GM23248 (cell line): Measurements from ENCODE around the gene ENKD1. TPM values are rescaled to one million over a fixed set of nuclear protein-coding genes. Genes with fewer than 3 reads are reported as not detected.

Experiments used
- DNase-seq: peaks from one replicate; pipeline ENCODE4 v3.0.0-alpha.2; 2015
- H2AFZ ChIP-seq: fragments of 200-600 bp; sonication (generic); 2 replicates; pipeline ENCODE4 v1.6.1; 2016; ENCODE audit warnings: antibody characterized with exemption
- H3F3A ChIP-seq: fragments of 200-600 bp; sonication (generic); 2 replicates; pipeline ENCODE4 v1.6.1; 2016; ENCODE audit warnings: mild to moderate bottlenecking, antibody characterized with exemption, mixed run types; ENCODE audit not compliant: insufficient read depth
- H3K27ac ChIP-seq: fragments of 200-600 bp; sonication (generic); 2 replicates; pipeline ENCODE4 v1.5.1; 2016; ENCODE audit warnings: mild to moderate bottlenecking
- H3K27me3 ChIP-seq: fragments of 200-600 bp; sonication (generic); replicated peaks from 2 replicates; pipeline ENCODE4 v1.6.1; 2016; ENCODE audit warnings: mild to moderate bottlenecking; ENCODE audit not compliant: insufficient read depth
- H3K36me3 ChIP-seq: fragments of 200-600 bp; sonication (generic); 2 replicates; pipeline ENCODE4 v1.6.1; 2016; ENCODE audit warnings: low read depth, mild to moderate bottlenecking
- H3K4me1 ChIP-seq: fragments of 200-600 bp; sonication (generic); 2 replicates; pipeline ENCODE4 v1.6.1; 2016; ENCODE audit warnings: mild to moderate bottlenecking; ENCODE audit not compliant: insufficient read depth
- H3K4me2 ChIP-seq: fragments of 200-600 bp; sonication (generic); one replicate; pipeline ENCODE4 v1.6.1; 2016; ENCODE audit warnings: mild to moderate bottlenecking; ENCODE audit not compliant: unreplicated experiment
- H3K4me3 ChIP-seq: fragments of 200-600 bp; sonication (generic); 2 replicates; pipeline ENCODE4 v1.5.1; 2016; ENCODE audit warnings: mild to moderate bottlenecking
- H3K79me2 ChIP-seq: fragments of 200-600 bp; sonication (generic); 2 replicates; pipeline ENCODE4 v1.6.1; 2016; ENCODE audit warnings: mild to moderate bottlenecking; ENCODE audit not compliant: insufficient read depth
- H3K9ac ChIP-seq: fragments of 200-600 bp; sonication (generic); 2 replicates; pipeline ENCODE4 v1.6.1; 2016; ENCODE audit warnings: mild to moderate bottlenecking
- H3K9me2 ChIP-seq: fragments of 200-600 bp; sonication (generic); 2 replicates; pipeline ENCODE4 v1.6.1; 2016; ENCODE audit warnings: mixed run types, mild to moderate bottlenecking, moderate library complexity; ENCODE audit not compliant: insufficient read depth
- H3K9me3 ChIP-seq: fragments of 200-600 bp; sonication (generic); one replicate; pipeline ENCODE4 v1.6.1; 2017; ENCODE audit warnings: low read depth
- H4K20me1 ChIP-seq: fragments of 200-600 bp; sonication (generic); 2 replicates; pipeline ENCODE4 v1.6.0; 2016; ENCODE audit not compliant: insufficient read depth
- EZH2 ChIP-seq: fragments of 200-600 bp; sonication (generic); IDR thresholded peaks from 2 replicates; pipeline ENCODE4 v1.6.1; 2018; ENCODE audit warnings: antibody characterized with exemption, mild to moderate bottlenecking; ENCODE audit not compliant: insufficient read depth, poor library complexity, severe bottlenecking
- EZH2phosphoT487 ChIP-seq: fragments of 200-600 bp; sonication (generic); IDR thresholded peaks from 2 replicates; pipeline ENCODE4 v1.6.1; 2018; ENCODE audit warnings: antibody characterized with exemption, moderate library complexity, mild to moderate bottlenecking, low read depth; ENCODE audit not compliant: insufficient read depth
- WGBS, 2 experiments: methylation state at CpG; one replicate each; pipeline ENCODE4 v1.1.6; 2015 to 2017; ENCODE audit warnings: low lambda C conversion rate in 2 of 2, low coverage in 1 of 2; ENCODE audit errors: missing lambda C conversion rate in 2 of 2; 5-methylcytosine and 5-hydroxymethylcytosine counted together
- in situ Hi-C: fragments of 300-500 bp; cut with MboI; formaldehyde crosslinking; loops from 2 replicates; pipeline ENCODE4 v1.15.0; 2020
- polyA plus RNA-seq: library from polyadenylated mRNA; unstranded; fragments of >200 nt; fragmentation: Nextera tagmentation; extraction: Ambion mirVana; gene quantifications from 2 replicates; pipeline ENCODE4 v1.2.1, GENCODE V29; 2016
- total RNA-seq: library from RNA; depleted of rRNA; stranded (reverse); fragments of >200 nt; shearing (Covaris generic); gene quantifications from 2 replicates; pipeline ENCODE4 v1.2.3, GENCODE V29; 2014

The ENKD1 gene
- total and polyA plus RNA-seq, 2 experiments from 2014 or later: 8.3 to 11.2 TPM

DNA sequence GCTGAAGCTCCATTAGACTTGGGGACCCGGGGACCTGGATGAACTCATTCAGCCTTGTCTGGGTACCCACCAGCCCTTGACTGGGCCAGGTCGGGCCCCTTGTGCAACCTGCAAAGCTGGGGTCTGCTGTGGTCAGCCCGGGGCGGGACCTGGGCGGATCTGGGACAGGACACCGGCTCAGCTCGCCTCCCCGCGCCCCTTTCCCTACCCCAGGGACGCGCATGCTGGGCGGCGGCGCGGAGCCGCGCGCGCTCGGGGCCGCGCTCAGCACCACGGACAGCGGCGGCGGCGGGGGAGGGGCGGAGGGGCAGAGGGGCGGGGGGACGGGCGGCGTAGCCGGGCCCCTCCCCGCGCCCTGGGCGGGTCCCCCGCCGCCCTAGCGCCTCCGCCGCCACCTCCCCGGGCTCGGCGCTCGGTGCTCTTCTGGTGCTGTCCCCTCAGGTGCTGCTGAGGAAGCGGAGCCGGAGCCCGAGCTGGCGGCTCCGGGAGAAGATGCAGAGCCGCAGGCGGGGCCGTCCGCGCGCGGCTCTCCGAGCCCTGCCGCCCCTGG, 13.9 kb downstream of the ENKD1 start:
- H3K9ac ChIP-seq: no peak overlapping the region
- H3K79me2 ChIP-seq: no peaks in the 10 kb centered on the region
- no peaks in the 10 kb centered on the region for H3K4me1 ChIP-seq
- H3K4me3 ChIP-seq: peak overlapping the region; percentile 61
- H3K27me3 ChIP-seq: peaks cover 38% of the 10 kb centered on the region
- WGBS, 2 experiments: 2 to 5% methylated on average over 13 to 24 of the region's 59 CpGs
- no peak overlapping the region for H3K4me2 ChIP-seq
- DNase-seq: peak; percentile 64
- H3K9me3 ChIP-seq: no peaks in the 10 kb centered on the region
- H2AFZ ChIP-seq: no peak overlapping the region
- no peaks in the 10 kb centered on the region for H3F3A ChIP-seq
- no peak for TF ChIP-seq EZH2
- no peak for TF ChIP-seq EZH2phosphoT487
- in situ Hi-C loops: no loop called here
- no peaks in the 10 kb centered on the region for H3K9me2 ChIP-seq
- no peak overlapping the region for H3K27ac ChIP-seq
- no peaks in the 10 kb centered on the region for H4K20me1 ChIP-seq
- no peaks in the 10 kb centered on the region for H3K36me3 ChIP-seq

DNA sequence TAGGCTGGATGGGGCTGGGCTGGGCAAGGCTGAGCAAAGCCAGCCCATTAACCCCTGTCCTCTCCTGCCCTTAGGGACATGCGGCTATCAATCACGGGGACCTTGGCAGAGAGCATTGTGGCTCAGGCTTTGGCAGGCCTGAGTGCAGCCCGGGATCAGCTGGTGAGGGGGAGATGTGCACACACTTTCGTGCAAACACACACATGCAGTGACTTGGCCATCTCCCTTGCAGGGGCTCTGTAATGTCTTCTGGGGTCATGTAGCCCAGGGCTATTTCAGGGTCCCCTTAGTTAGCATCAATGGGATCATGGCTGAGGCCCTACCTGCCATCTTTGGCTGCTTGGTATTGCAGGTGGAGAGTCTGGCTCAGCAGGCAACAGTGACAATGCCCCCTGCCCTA, 14.7 kb downstream of the ENKD1 start:
- no peaks in the 10 kb centered on the region for H3K4me1 ChIP-seq
- no peaks in the 10 kb centered on the region for H3F3A ChIP-seq
- no peak overlapping the region for H3K4me2 ChIP-seq
- 94 to 97% methylated on average over 4 of the region's 4 CpGs for WGBS, 2 experiments
- no peaks in the 10 kb centered on the region for H3K79me2 ChIP-seq
- no peaks in the 10 kb centered on the region for H3K9me3 ChIP-seq
- no peaks in the 10 kb centered on the region for H3K9me2 ChIP-seq
- H4K20me1 ChIP-seq: no peaks in the 10 kb centered on the region
- in situ Hi-C loops: no loop called here
- no peak for DNase-seq
- H3K36me3 ChIP-seq: no peaks in the 10 kb centered on the region
- no peak overlapping the region for H3K4me3 ChIP-seq
- no peak overlapping the region for H2AFZ ChIP-seq
- H3K9ac ChIP-seq: no peak overlapping the region
- TF ChIP-seq EZH2: no peak
- H3K27ac ChIP-seq: no peak overlapping the region
- H3K27me3 ChIP-seq: peaks cover 44% of the 10 kb centered on the region

DNA sequence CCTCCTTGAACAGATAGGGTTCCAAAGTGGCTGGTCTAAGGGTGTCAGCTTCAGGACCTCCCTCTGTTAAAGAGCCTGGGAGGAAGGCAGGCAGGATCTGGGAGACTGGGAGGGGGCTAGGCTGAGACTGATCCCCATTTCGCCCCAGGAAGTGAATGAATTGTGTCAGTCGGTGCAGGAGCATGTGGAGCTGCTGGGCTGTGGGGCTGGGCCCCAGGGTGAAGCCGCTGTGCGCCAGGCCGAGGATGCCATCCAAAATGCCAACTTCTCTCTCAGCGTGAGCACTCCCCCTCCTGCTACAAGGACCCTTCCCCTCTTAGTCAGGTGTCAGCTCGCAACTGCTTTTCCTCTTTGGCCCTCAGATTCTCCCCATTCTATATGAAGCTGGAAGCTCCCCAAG, 15.5 kb downstream of the ENKD1 start:
- no peaks in the 10 kb centered on the region for H3K4me1 ChIP-seq
- H3K79me2 ChIP-seq: no peaks in the 10 kb centered on the region
- no peak overlapping the region for H3K27ac ChIP-seq
- no peaks in the 10 kb centered on the region for H4K20me1 ChIP-seq
- no peaks in the 10 kb centered on the region for H3K9me3 ChIP-seq
- no peaks in the 10 kb centered on the region for H3K9me2 ChIP-seq
- peaks cover 46% of the 10 kb centered on the region for H3K27me3 ChIP-seq
- no peak overlapping the region for H3K9ac ChIP-seq
- 78 to 85% methylated on average over 7 of the region's 7 CpGs for WGBS, 2 experiments
- H2AFZ ChIP-seq: no peak overlapping the region
- DNase-seq: no peak
- in situ Hi-C loops: no loop called here
- H3K4me2 ChIP-seq: no peak overlapping the region
- no peak overlapping the region for H3K4me3 ChIP-seq
- TF ChIP-seq EZH2phosphoT487: no peak
- no peaks in the 10 kb centered on the region for H3K36me3 ChIP-seq
- H3F3A ChIP-seq: no peaks in the 10 kb centered on the region

DNA sequence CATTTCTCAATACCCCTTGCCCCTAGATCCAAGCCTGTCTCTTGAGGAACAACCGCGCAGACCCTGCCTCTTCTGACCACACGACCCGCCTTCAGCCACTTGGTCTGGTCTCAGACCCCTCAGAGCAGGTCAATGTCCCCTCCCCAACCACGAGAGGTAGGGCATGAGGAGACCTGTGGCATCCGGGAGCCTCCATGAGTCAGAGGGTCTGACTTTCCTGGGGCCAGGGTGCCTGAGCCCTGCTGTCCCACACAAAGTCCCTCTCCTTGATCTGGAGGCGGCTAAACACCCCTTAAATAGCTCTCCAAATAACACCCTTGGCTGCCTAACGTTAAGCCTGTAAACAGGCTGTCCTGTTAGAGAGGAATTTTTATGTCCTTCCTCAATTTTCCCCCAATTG, 16.5 kb downstream of the ENKD1 start:
- TF ChIP-seq EZH2phosphoT487 (no peak), EZH2 (no peak)
- no peak overlapping the region for H3K27ac ChIP-seq
- H3K4me2 ChIP-seq: no peak overlapping the region
- H3K36me3 ChIP-seq: no peaks in the 10 kb centered on the region
- no peak overlapping the region for H2AFZ ChIP-seq
- no peaks in the 10 kb centered on the region for H3F3A ChIP-seq
- no peaks in the 10 kb centered on the region for H3K9me3 ChIP-seq
- no peak overlapping the region for H3K4me3 ChIP-seq
- in situ Hi-C loops: no loop called here
- peaks cover 46% of the 10 kb centered on the region for H3K27me3 ChIP-seq
- H3K9me2 ChIP-seq: no peaks in the 10 kb centered on the region
- no peaks in the 10 kb centered on the region for H4K20me1 ChIP-seq
- no peak overlapping the region for H3K9ac ChIP-seq
- DNase-seq: no peak
- H3K79me2 ChIP-seq: no peaks in the 10 kb centered on the region
- 37 to 42% methylated on average over 8 of the region's 8 CpGs for WGBS, 2 experiments
- no peaks in the 10 kb centered on the region for H3K4me1 ChIP-seq

DNA sequence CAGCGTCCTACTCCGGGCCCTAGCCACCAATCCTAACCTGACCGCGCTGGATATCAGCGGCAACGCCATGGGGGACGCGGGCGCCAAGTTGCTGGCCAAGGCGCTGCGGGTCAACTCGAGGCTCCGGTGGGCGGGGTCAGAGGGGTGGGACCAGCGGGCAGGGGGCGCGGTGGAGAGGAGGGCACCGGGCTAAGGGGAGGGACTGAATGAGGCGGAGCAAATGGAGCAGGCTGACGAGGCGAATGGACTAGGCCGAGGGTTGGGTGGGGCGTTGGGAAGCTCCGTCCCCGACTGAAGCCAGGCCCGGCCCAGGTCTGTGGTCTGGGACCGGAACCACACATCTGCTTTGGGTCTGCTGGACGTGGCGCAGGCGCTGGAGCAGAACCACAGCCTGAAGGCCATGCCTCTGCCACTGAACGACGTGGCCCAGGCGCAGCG, 17.0 kb downstream of the ENKD1 start:
- no peaks in the 10 kb centered on the region for H4K20me1 ChIP-seq
- H3K79me2 ChIP-seq: no peaks in the 10 kb centered on the region
- no peaks in the 10 kb centered on the region for H3K4me1 ChIP-seq
- no peaks in the 10 kb centered on the region for H3K9me2 ChIP-seq
- WGBS, 2 experiments: 9 to 10% methylated on average over 28 to 29 of the region's 34 CpGs
- in situ Hi-C loops: no loop called here
- no peak overlapping the region for H3K9ac ChIP-seq
- TF ChIP-seq EZH2 (peak; percentile 29), EZH2phosphoT487 (no peak)
- no peaks in the 10 kb centered on the region for H3K36me3 ChIP-seq
- no peaks in the 10 kb centered on the region for H3F3A ChIP-seq
- H3K4me2 ChIP-seq: no peak overlapping the region
- DNase-seq: peak; percentile 30
- H2AFZ ChIP-seq: no peak overlapping the region
- H3K4me3 ChIP-seq: no peak overlapping the region
- H3K27me3 ChIP-seq: peaks cover 46% of the 10 kb centered on the region
- H3K9me3 ChIP-seq: no peaks in the 10 kb centered on the region
- no peak overlapping the region for H3K27ac ChIP-seq
